MM.1S (cell line): ENCODE measurements around the gene ADAM15.

Experiments
- CTCF ChIP-seq: fragments of 300-600 bp; sonication (generic); IDR thresholded peaks from 2 replicates; pipeline ENCODE4 v1.5.1; 2016; ENCODE audit warnings: antibody characterized with exemption, low read length, mixed read lengths
- EZH2 ChIP-seq: fragments of 300-600 bp; sonication (generic); optimal IDR thresholded peaks from 2 replicates; pipeline ENCODE3; 2017; ENCODE audit warnings: low read depth, mild to moderate bottlenecking, antibody characterized with exemption, low read length, mixed read lengths
- EZH2phosphoT487 ChIP-seq: fragments of 300-600 bp; sonication (generic); IDR thresholded peaks from 2 replicates; pipeline ENCODE4 v1.6.1; 2018; ENCODE audit warnings: antibody characterized with exemption, low read length

GRCh38 chr1:155001425-155001674, 49.8 kb upstream of the ADAM15 start:
- no peak for TF ChIP-seq CTCF
- no peak for TF ChIP-seq EZH2
- TF ChIP-seq EZH2phosphoT487: no peak
